HEK293T (cell line): ENCODE data around the gene GPRC5C.
"Not testable (repeated sequence)": the region's sequence is repeated elsewhere in the genome, so short reads cannot be mapped to it uniquely, and the experiment has no call there.

Source experiments
- CTCF ChIA-PET: fragments of 350-600 bp; formaldehyde crosslinking; extraction: SDS; loops from one replicate; lab custom pipeline; 2021; ENCODE audit warnings: antibody characterized with exemption, inconsistent platforms; lab: Yijun Ruan, JAX
- POLR2A ChIA-PET: fragments of 350-600 bp; formaldehyde crosslinking; extraction: SDS; loops from one replicate; lab custom pipeline; 2020; ENCODE audit warnings: antibody characterized with exemption, inconsistent platforms; lab: Yijun Ruan, JAX
- DNase-seq: peaks from one replicate; pipeline ENCODE4 v3.0.0; 2012; ENCODE audit warnings: mixed read lengths; ENCODE audit errors: extremely low spot score
- ARNT ChIP-seq: fragments of 450-650 bp; IDR thresholded peaks from 2 replicates; pipeline ENCODE4 v1.6.1; 2017; ENCODE audit warnings: mild to moderate bottlenecking
- BHLHE40 ChIP-seq: fragments of 450-650 bp; IDR thresholded peaks from 2 replicates; pipeline ENCODE4 v1.6.1; 2016; ENCODE audit warnings: mild to moderate bottlenecking, moderate library complexity, borderline replicate concordance
- CTBP1 ChIP-seq: fragments of 450-650 bp; IDR thresholded peaks from 2 replicates; pipeline ENCODE4 v1.6.1; 2016; ENCODE audit warnings: borderline replicate concordance
- ELF4 ChIP-seq: fragments of 450-650 bp; IDR thresholded peaks from 2 replicates; pipeline ENCODE4 v1.6.1; 2017; ENCODE audit warnings: antibody characterized with exemption
- FOXA1 ChIP-seq: fragments of 450-650 bp; IDR thresholded peaks from 2 replicates; pipeline ENCODE4 v1.6.1; 2016; ENCODE audit warnings: mild to moderate bottlenecking
- FOXK2 ChIP-seq: fragments of 450-650 bp; IDR thresholded peaks from 2 replicates; pipeline ENCODE4 v1.6.1; 2016; ENCODE audit warnings: mild to moderate bottlenecking
- FOXM1 ChIP-seq: fragments of 450-650 bp; IDR thresholded peaks from 2 replicates; pipeline ENCODE4 v1.6.1; 2017; ENCODE audit warnings: mild to moderate bottlenecking, borderline replicate concordance
- HDGF ChIP-seq: fragments of 450-650 bp; IDR thresholded peaks from 2 replicates; pipeline ENCODE4 v1.6.1; 2017; ENCODE audit warnings: antibody characterized with exemption, borderline replicate concordance
- L3MBTL2 ChIP-seq: fragments of 450-650 bp; conservative IDR thresholded peaks from 2 replicates; pipeline ENCODE4 v1.6.1; 2016; ENCODE audit warnings: mild to moderate bottlenecking
- LEF1 ChIP-seq: fragments of 450-650 bp; IDR thresholded peaks from 2 replicates; pipeline ENCODE4 v1.6.1; 2017; ENCODE audit warnings: mild to moderate bottlenecking, borderline replicate concordance
- NFRKB ChIP-seq: fragments of 450-650 bp; IDR thresholded peaks from 2 replicates; pipeline ENCODE4 v1.6.1; 2016; ENCODE audit warnings: mild to moderate bottlenecking, moderate library complexity
- PKNOX1 ChIP-seq: fragments of 450-650 bp; IDR thresholded peaks from 2 replicates; pipeline ENCODE4 v1.6.1; 2016
- SP1 ChIP-seq: fragments of 450-650 bp; IDR thresholded peaks from 2 replicates; pipeline ENCODE4 v1.6.1; 2017
- SUZ12 ChIP-seq: fragments of 450-650 bp; IDR thresholded peaks from 2 replicates; pipeline ENCODE4 v1.6.1; 2016; ENCODE audit warnings: mild to moderate bottlenecking
- TARDBP ChIP-seq: fragments of 450-650 bp; IDR thresholded peaks from 2 replicates; pipeline ENCODE4 v1.6.1; 2016
- ZNF384 ChIP-seq: fragments of 450-650 bp; IDR thresholded peaks from 2 replicates; pipeline ENCODE4 v1.6.1; 2016

Gene GPRC5C

GRCh38 chr17:74485022-74485743 lies 53.3 kb downstream of the GPRC5C start:
- no peak for DNase-seq
- TF ChIP-seq FOXA1 (no peak), PKNOX1 (no peak), ELF4 (no peak), FOXK2 (no peak), FOXM1 (no peak), CTBP1 (no peak), HDGF (no peak), L3MBTL2 (no peak), TARDBP (no peak), SP1 (no peak), SUZ12 (no peak), ZNF384 (no peak), BHLHE40 (no peak), NFRKB (no peak), ARNT (no peak)
- ChIA-PET POLR2A (no interaction called here), CTCF (interaction anchor here (0.6 to 1.6 kb wide), 3 partner anchors 28 to 205 kb away, joined by 3 to 4 read pairs (median 3); no protein-coding TSS in a partner anchor)

DNA sequence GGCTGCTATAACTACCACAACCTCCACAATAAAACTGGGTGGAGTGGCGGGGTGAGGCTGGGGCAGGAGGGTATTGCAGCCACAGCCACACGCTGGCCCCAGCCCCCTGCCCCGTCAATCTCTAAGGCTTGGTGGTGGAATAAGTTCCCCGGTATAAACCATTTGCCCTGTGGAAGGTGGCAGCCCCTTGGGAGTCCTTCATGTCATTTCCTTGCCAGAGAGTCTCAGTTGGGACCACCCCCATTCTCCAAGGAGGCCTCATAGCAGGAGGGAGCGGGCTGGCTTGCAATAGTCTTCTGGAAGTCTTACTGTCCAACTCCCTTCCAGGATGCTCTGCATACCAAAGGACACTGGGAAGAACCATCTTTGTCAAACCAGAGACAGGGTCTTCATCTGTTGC lies 54.0 kb downstream of the GPRC5C start:
- DNase-seq, result no peak
- TF ChIP-seq LEF1, result no peak
- no peak for TF ChIP-seq ELF4
- TF ChIP-seq HDGF, result no peak
- TF ChIP-seq SP1, result no peak
- ChIA-PET POLR2A (no interaction called here), CTCF (no interaction called here)

- CTCF ChIA-PET, result interaction anchor here (1.0 kb wide), 1 partner anchor 120 kb away, joined by 3 read pairs; no protein-coding TSS in a partner anchor
- DNase-seq, POLR2A ChIA-PET: not testable (repeated sequence)
Observed at GRCh38 chr17:74488276-74488675, 56.4 kb downstream of the GPRC5C start.

- no peak for TF ChIP-seq TARDBP
- TF ChIP-seq BHLHE40, result no peak
- no peak for TF ChIP-seq LEF1
- TF ChIP-seq CTBP1, result no peak
- no peak for TF ChIP-seq HDGF
- TF ChIP-seq SUZ12, result no peak
- no peak for TF ChIP-seq NFRKB
- TF ChIP-seq ELF4, result no peak
- TF ChIP-seq SP1, result no peak
- TF ChIP-seq FOXA1, result no peak
- ChIA-PET POLR2A (no interaction called here), CTCF (interaction anchor here (1.9 kb wide), 1 partner anchor 111 kb away, joined by 12 read pairs; no protein-coding TSS in a partner anchor)
- no peak for DNase-seq
Observed at GRCh38 chr17:74490716-74491115, 58.8 kb downstream of the GPRC5C start.

DNA sequence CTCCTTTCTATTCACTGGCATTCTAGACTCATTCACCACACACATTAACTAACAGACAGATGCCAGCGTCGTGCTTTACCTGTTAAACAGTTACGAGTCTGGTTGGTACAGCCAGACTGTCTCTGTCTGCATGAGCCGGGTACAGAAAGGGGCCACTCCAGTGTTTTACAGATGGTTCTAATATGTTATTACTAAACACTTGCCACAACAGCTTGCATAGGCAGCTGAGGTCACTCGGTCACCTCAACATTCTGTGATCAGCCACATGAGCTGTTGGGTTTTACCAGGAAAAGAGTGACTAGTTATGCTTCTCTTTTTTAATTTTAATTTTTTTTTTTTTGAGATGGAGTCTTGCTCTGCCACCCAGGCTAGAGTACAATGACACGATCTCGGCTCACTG lies 59.7 kb downstream of the GPRC5C start:
- ChIA-PET CTCF (interaction anchor here (0.7 to 1.9 kb wide), 6 partner anchors 36 to 186 kb away, joined by 3 to 12 read pairs (median 5); partner anchors contain the start of gene GPR142), POLR2A (no interaction called here)
- DNase-seq, result no peak
- TF ChIP-seq ZNF384, result no peak
- TF ChIP-seq SP1, result no peak
- no peak for TF ChIP-seq PKNOX1
- no peak for TF ChIP-seq TARDBP
- TF ChIP-seq FOXM1, result no peak
- no peak for TF ChIP-seq CTBP1

GRCh38 chr17:74493331-74493833 lies 61.5 kb downstream of the GPRC5C start:
- ChIA-PET POLR2A (no interaction called here), CTCF (interaction anchor here (0.7 to 1.3 kb wide), 4 partner anchors 110 to 140 kb away, joined by 3 to 4 read pairs (median 4); no protein-coding TSS in a partner anchor)
- peak; percentile 80 for DNase-seq
- no peak for TF ChIP-seq FOXK2
- TF ChIP-seq ELF4, result no peak
